Psoas muscle (tissue), 8 donors: ENCODE measurements around the gene GTF2A1L. TPM values are rescaled to one million over a fixed set of nuclear protein-coding genes. Genes with fewer than 3 reads are reported as not detected.

Experiments used
- ATAC-seq, 4 donors: fragments of 200-7000 bp; cut with Tn5 transposase; one replicate each; pipeline ENCODE4 v1.9.1; 2020; ENCODE audit warnings: moderate library complexity in 3 of 4, mild to moderate bottlenecking in 2 of 4
- DNase-seq, 2 donors: peaks; one replicate each; pipeline ENCODE4 v3.0.0-alpha.2; 2020
- H3K27ac ChIP-seq: fragments of 200-600 bp; one replicate; pipeline ENCODE4 v1.8.0; 2022
- H3K27me3 ChIP-seq, 3 donors: fragments of 200-600 bp in 1 of 3; one replicate each; pipeline versions ENCODE4 v1.6.1 to v1.8.0; 2013 to 2022; ENCODE audit warnings: low read length in 2 of 3, mild to moderate bottlenecking in 2 of 3, moderate library complexity in 1 of 3; ENCODE audit not compliant: insufficient read depth in 3 of 3
- H3K36me3 ChIP-seq, 2 donors: fragments of 200-600 bp in 1 of 2; one replicate each; pipeline versions ENCODE4 v1.6.1 to v1.8.0; 2013 to 2022; ENCODE audit warnings: low read depth in 1 of 2, mild to moderate bottlenecking in 1 of 2, moderate library complexity in 1 of 2; ENCODE audit not compliant: insufficient read depth in 1 of 2
- H3K4me1 ChIP-seq: fragments of 200-600 bp; one replicate; pipeline ENCODE4 v1.8.0; 2022
- H3K4me3 ChIP-seq: fragments of 200-600 bp; one replicate; pipeline ENCODE4 v1.8.0; 2022; ENCODE audit warnings: mild to moderate bottlenecking
- H3K9me3 ChIP-seq: fragments of 200-600 bp; one replicate; pipeline ENCODE4 v1.8.0; 2022
- WGBS, 3 donors: extraction: QIAGEN DNeasy Blood & Tissue Kit; methylation state at CpG; one replicate each; pipeline versions ENCODE4 v1.1.6 to v1.1.7; 2013; 5-methylcytosine and 5-hydroxymethylcytosine counted together
- intact Hi-C, 2 donors: fragments of 100-400 bp; cut with DNase I; formaldehyde crosslinking; loops; one replicate each; pipeline versions ENCODE4 v1.11.0 to v1.14.2; 2022
- polyA plus RNA-seq, 3 donors: library from polyadenylated mRNA; stranded (reverse); fragments of 200-250 nt; gene quantifications; one replicate each; pipeline ENCODE4 v1.2.3, GENCODE V29; 2013
- total RNA-seq, 4 donors: library from RNA; stranded (reverse); fragmentation: NEBNext Ultra II Directional in 2 of 4; extraction: Animal tissue kit (Norgen Biotek cat#: 25700) in 2 of 4; gene quantifications; one replicate each; pipeline versions ENCODE4 v1.2.1 to v1.2.4, GENCODE V29; 2021 to 2023
- TF ChIP-seq, protein P1 (sequence below): fragments of 200-600 bp; IDR thresholded peaks from one replicate; pipeline ENCODE4 v1.8.0; 2022; ENCODE audit warnings: antibody characterized with exemption
- donor health status: healthy with polysubstance abuse.
- donor health status: DM: no; HTN: no; CAD: no; lungs with moderate emphysema.
- donor health status: Bipolar disorder and iron deficiency.
- donor health status: healthy.
- donor health status: DM: yes; HTN: yes; CAD: no.
- donor health status: DM: no; HTN: no; CAD: no.
- donor health status: DM: no; HTN: no; CAD: no.
- donor health status: DM: yes; HTN: yes; CAD: no.

GTF2A1L gene
- total and polyA plus RNA-seq, 7 donors, result 0.05 to 0.76 (median 0.39) TPM; not detected in 3

DNA sequence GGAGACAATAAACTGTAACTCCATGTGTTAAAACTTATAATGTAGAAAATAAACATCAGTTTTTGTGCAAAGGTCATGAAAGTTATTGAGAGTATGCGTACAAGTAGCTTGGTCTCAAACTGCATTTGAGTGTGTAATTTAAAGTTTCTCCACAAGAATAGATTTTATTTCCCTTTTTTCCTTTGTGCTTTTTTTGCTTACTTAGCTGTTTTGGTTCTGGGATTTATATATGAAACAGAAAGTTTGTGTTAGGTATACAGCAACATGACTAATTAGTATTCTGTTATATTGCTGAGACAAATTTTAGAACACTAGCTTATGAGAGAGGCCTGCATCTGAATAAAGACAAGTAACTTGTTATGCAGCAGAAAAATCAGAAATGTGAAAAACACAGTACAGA is 67.5 kb downstream of the GTF2A1L start:
- DNase-seq, result no peak
- intact Hi-C loops, result no loop called here
- Histone ChIP-seq H3K9me3 (no peaks in the 10 kb centered on the region), H3K4me1 (no peaks in the 10 kb centered on the region), H3K36me3 (no peaks in the 10 kb centered on the region), H3K27me3 (no peaks in the 10 kb centered on the region), H3K27ac (no peak overlapping the region), H3K4me3 (no peak overlapping the region)
- ATAC-seq, result no peak
- TF ChIP-seq, protein P1, sequence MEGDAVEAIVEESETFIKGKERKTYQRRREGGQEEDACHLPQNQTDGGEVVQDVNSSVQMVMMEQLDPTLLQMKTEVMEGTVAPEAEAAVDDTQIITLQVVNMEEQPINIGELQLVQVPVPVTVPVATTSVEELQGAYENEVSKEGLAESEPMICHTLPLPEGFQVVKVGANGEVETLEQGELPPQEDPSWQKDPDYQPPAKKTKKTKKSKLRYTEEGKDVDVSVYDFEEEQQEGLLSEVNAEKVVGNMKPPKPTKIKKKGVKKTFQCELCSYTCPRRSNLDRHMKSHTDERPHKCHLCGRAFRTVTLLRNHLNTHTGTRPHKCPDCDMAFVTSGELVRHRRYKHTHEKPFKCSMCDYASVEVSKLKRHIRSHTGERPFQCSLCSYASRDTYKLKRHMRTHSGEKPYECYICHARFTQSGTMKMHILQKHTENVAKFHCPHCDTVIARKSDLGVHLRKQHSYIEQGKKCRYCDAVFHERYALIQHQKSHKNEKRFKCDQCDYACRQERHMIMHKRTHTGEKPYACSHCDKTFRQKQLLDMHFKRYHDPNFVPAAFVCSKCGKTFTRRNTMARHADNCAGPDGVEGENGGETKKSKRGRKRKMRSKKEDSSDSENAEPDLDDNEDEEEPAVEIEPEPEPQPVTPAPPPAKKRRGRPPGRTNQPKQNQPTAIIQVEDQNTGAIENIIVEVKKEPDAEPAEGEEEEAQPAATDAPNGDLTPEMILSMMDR, result no peak
- WGBS, 3 donors, result 92 to 94% (median 92%) methylated on average over 1 of the region's 1 CpG

DNA sequence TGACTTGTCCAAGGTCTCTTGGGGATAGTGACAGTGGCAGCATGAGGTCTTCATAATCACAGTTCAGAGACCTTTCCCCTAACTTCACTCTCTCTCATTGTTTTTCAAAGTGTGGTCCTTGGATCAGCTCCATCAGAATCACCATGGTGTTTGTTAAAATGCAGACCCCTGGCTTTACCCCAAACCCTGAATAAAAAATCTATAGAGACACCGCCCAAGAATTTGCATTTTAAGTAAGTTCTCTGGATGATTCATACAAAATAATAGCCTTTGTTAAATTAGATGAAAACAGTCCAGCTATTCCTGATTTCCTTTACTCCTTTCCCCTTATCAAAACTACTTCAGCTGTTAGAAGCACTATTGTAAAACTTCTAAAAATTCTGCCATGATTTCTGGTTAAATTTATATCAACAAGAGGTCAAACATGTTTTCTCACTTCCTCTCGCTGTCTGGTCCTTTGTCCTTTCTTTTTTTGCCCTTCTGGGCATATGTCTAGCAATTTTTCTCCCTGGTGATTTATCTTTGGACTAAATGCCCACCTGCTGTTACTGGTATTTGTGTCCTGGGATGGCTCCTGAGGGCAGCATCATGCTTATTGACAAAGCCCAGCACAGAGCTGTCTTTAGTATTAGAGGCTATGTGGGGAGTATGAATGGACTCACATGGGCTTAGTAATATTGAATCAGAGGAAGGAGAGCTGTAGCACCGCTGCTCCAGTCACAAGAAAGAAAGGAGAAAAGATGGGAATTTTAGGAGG is 74.5 kb downstream of the GTF2A1L start:
- no peaks in the 10 kb centered on the region for H3K4me1 ChIP-seq
- intact Hi-C loops, result no loop called here
- no peaks in the 10 kb centered on the region for H3K36me3 ChIP-seq
- no peak for ATAC-seq
- no peaks in the 10 kb centered on the region for H3K9me3 ChIP-seq
- H3K27me3 ChIP-seq, result no peaks in the 10 kb centered on the region
- TF ChIP-seq, protein P1, result no peak
- no peak for DNase-seq
- H3K4me3 ChIP-seq, result no peak overlapping the region
- H3K27ac ChIP-seq, result no peak overlapping the region
- WGBS, 3 donors, result 82 to 87% (median 85%) methylated on average over 3 of the region's 3 CpGs

DNA sequence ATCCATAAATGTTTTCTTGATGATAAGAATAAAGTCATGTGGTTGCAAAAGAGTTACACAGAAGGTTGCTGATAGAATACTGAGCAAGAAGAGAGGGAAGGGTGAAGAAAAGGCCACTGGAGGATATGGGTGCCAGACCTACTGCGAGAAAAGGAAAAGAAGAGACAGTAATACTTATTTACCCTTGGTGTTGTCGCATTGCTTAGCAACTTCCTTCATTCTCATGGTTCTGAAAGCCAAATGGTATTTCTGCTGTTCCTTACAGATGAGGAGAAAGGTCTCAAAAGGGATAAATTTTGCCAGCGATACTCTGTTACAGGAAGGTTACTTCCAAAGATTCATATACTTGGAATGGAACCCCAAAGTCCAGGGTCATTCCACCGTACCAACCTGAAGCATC is 75.4 kb downstream of the GTF2A1L start:
- 80 to 90% (median 84%) methylated on average over 4 of the region's 4 CpGs for WGBS, 3 donors
- TF ChIP-seq, protein P1, result no peak
- intact Hi-C loops, result no loop called here

DNA sequence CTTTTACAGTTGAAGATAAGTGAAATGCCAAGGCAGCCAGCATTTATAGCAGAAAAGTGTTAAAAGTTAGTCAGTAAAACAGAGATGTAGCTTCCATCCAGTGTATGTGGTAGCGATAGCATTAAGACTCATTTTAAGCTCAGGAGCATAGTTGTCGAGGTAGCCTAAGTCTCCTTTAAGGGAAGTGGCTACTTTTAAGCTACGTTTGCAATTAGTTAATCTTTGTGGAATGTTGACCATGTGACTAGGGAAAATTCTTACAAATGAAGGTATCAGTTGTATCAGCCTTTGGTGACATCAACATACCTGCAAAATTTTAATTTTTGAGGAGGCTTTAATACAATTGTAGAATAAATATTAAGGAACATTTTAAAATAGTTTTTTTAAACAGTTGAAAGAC is 76.0 kb downstream of the GTF2A1L start:
- no peak for DNase-seq
- intact Hi-C loops, result no loop called here
- 50 to 53% (median 53%) methylated on average over 3 of the region's 3 CpGs for WGBS, 3 donors
- H3K4me1 ChIP-seq, result no peaks in the 10 kb centered on the region
- no peak overlapping the region for H3K4me3 ChIP-seq
- TF ChIP-seq, protein P1, result no peak
- no peak overlapping the region for H3K27ac ChIP-seq
- ATAC-seq, result no peak
- no peaks in the 10 kb centered on the region for H3K36me3 ChIP-seq
- no peaks in the 10 kb centered on the region for H3K27me3 ChIP-seq
- no peaks in the 10 kb centered on the region for H3K9me3 ChIP-seq

More for the DNA sequence above, 75.4 kb downstream of the GTF2A1L start:
- H3K9me3 ChIP-seq, result no peaks in the 10 kb centered on the region
- ATAC-seq (no peak), DNase-seq (no peak)
- H3K27me3 ChIP-seq, result no peaks in the 10 kb centered on the region
- H3K27ac ChIP-seq, result no peak overlapping the region
- H3K4me1 ChIP-seq, result no peaks in the 10 kb centered on the region
- no peak overlapping the region for H3K4me3 ChIP-seq
- no peaks in the 10 kb centered on the region for H3K36me3 ChIP-seq

DNA sequence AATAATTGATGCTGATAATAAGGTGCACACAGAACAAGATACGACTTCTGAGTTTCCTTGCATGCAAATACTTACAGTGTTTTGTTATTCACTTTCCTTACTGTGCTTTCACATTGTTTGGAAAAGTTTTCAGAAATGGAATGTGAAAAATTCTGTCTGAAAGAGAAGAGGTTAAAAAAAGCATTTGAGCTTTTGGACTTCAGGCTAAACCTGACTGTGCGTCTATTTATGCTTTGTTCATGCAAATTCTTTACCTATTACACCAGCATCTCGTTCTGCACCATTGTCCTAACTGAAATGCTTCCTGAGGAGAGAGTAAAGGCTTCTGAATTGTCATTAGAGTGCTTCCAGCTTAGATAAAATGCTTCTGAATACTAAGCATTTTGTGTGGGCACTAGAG is 76.5 kb downstream of the GTF2A1L start:
- no peak for ATAC-seq

More for the DNA sequence above, 76.5 kb downstream of the GTF2A1L start:
- Histone ChIP-seq H3K4me3 (no peak overlapping the region), H3K9me3 (no peaks in the 10 kb centered on the region), H3K4me1 (no peaks in the 10 kb centered on the region), H3K27me3 (no peaks in the 10 kb centered on the region), H3K36me3 (no peaks in the 10 kb centered on the region), H3K27ac (no peak overlapping the region)
- TF ChIP-seq, protein P1, result no peak
- intact Hi-C loops, result no loop called here
- DNase-seq, result no peak
- 27 to 41% (median 36%) methylated on average over 3 of the region's 3 CpGs for WGBS, 3 donors
